SW 1271 (cell line): Measurements from ENCODE around the gene KCMF1.

Source experiments
- DNase-seq, 2 experiments: peaks; one replicate each; lab custom pipeline; 2025; lab: John Stamatoyannopoulos, UW

Gene KCMF1

GRCh38 chr2:85022232-85022631 lies 51.3 kb downstream of the KCMF1 start:
- no peak for DNase-seq

- DNase-seq: no peak
Measured at GRCh38 chr2:85024372-85025047, 53.5 kb downstream of the KCMF1 start.

GRCh38 chr2:85032621-85033020 lies 61.7 kb downstream of the KCMF1 start:
- DNase-seq: no peak

GRCh38 chr2:85033388-85033787 lies 62.4 kb downstream of the KCMF1 start:
- DNase-seq: no peak

- DNase-seq: no peak
Measured at GRCh38 chr2:85034158-85034557, 63.2 kb downstream of the KCMF1 start.

- no peak for DNase-seq
Measured at GRCh38 chr2:85037622-85038021, 66.7 kb downstream of the KCMF1 start.

- DNase-seq: no peak
Measured at GRCh38 chr2:85042330-85042729, 71.4 kb downstream of the KCMF1 start.

- DNase-seq: no peak
Measured at GRCh38 chr2:85048534-85048933, 77.6 kb downstream of the KCMF1 start.

GRCh38 chr2:85049236-85049635 lies 78.3 kb downstream of the KCMF1 start:
- no peak for DNase-seq

GRCh38 chr2:85053802-85054201 lies 82.8 kb downstream of the KCMF1 start:
- peak; percentile 44 to 55 for DNase-seq

- DNase-seq: peak in 1 of 2 experiments; percentile 15
Measured at GRCh38 chr2:85057226-85057962, 86.4 kb downstream of the KCMF1 start.

GRCh38 chr2:85061896-85062295 lies 90.9 kb downstream of the KCMF1 start:
- no peak for DNase-seq

GRCh38 chr2:85062565-85062964 lies 91.6 kb downstream of the KCMF1 start:
- DNase-seq: no peak

- no peak for DNase-seq
Measured at GRCh38 chr2:85063981-85064599, 93.1 kb downstream of the KCMF1 start.

GRCh38 chr2:85064927-85065577 lies 94.1 kb downstream of the KCMF1 start:
- DNase-seq: no peak

GRCh38 chr2:85066006-85066740 lies 95.2 kb downstream of the KCMF1 start:
- no peak for DNase-seq

- peak; percentile 27 to 61 for DNase-seq
Measured at GRCh38 chr2:85066874-85067351, 96.0 kb downstream of the KCMF1 start.

- no peak for DNase-seq
Measured at GRCh38 chr2:85071096-85071495, 100.1 kb downstream of the KCMF1 start.

- DNase-seq: no peak
Measured at GRCh38 chr2:85073033-85073432, 102.1 kb downstream of the KCMF1 start.

- DNase-seq: no peak
Measured at GRCh38 chr2:85076618-85077274, 105.8 kb downstream of the KCMF1 start.

GRCh38 chr2:85077859-85078419 lies 107.0 kb downstream of the KCMF1 start:
- no peak for DNase-seq
